IMR-90 (cell line): Measurements from ENCODE around the gene STT3A. TPM values are rescaled to one million over a fixed set of nuclear protein-coding genes. Genes with fewer than 3 reads are reported as not detected.

ENCODE experiments used
- ATAC-seq: fragments of 200-7000 bp; cut with Tn5 transposase; 2 replicates; pipeline ENCODE4 v1.9.1; 2020; ENCODE audit warnings: low read depth, mild to moderate bottlenecking, moderate library complexity
- BruUV-seq: library from RNA; stranded (reverse); fragments of 400-500 nt; replicated peaks from 2 replicates; lab custom pipeline; 2021; lab: Mats Ljungman, UMichigan
- CTCF ChIA-PET: fragments of 300-600 bp; formaldehyde crosslinking; extraction: SDS; loops from one replicate; lab custom pipeline; 2021; ENCODE audit warnings: antibody characterized with exemption; lab: Yijun Ruan, JAX
- POLR2A ChIA-PET: fragments of 300-600 bp; sonication (Branson Sonifier 250); formaldehyde crosslinking; loops from one replicate; lab custom pipeline; 2022; ENCODE audit warnings: antibody characterized with exemption; ENCODE audit not compliant: unreplicated experiment; lab: Charles Lee
- DNase-seq: peaks from one replicate; pipeline ENCODE4 v3.0.0; 2013
- H2AFZ ChIP-seq: replicated peaks from 2 replicates; pipeline ENCODE3; 2013; ENCODE audit warnings: low read length, mild to moderate bottlenecking; ENCODE audit not compliant: poor library complexity
- H2AK5ac ChIP-seq: 2 replicates; pipeline ENCODE4 v1.6.1; 2013; ENCODE audit warnings: low read depth, low read length, inconsistent platforms
- H2AK9ac ChIP-seq: replicated peaks from 2 replicates; pipeline ENCODE3; 2013; ENCODE audit warnings: mild to moderate bottlenecking, low read depth, low read length, moderate library complexity; ENCODE audit not compliant: poor library complexity
- H2BK120ac ChIP-seq: 2 replicates; pipeline ENCODE4 v1.6.1; 2013; ENCODE audit warnings: low read depth, low read length, inconsistent platforms
- H2BK15ac ChIP-seq: 3 replicates; pipeline ENCODE4 v1.6.1; 2013; ENCODE audit warnings: low read depth, low read length, inconsistent platforms
- H2BK20ac ChIP-seq: 2 replicates; pipeline ENCODE4 v1.6.1; 2013; ENCODE audit warnings: low read depth, mild to moderate bottlenecking, inconsistent platforms, low read length, moderate library complexity
- H2BK5ac ChIP-seq: 2 replicates; pipeline ENCODE4 v1.6.1; 2013; ENCODE audit warnings: mild to moderate bottlenecking, low read depth, low read length, inconsistent platforms; ENCODE audit not compliant: poor library complexity, severe bottlenecking
- H3K14ac ChIP-seq: replicated peaks from 2 replicates; pipeline ENCODE4 v1.6.1; 2013; ENCODE audit warnings: low read depth, low read length, inconsistent platforms
- H3K18ac ChIP-seq: 2 replicates; pipeline ENCODE4 v1.6.1; 2013; ENCODE audit warnings: low read depth, low read length, control low read depth
- H3K23ac ChIP-seq: 2 replicates; pipeline ENCODE4 v1.6.1; 2013; ENCODE audit warnings: low read depth, low read length, inconsistent platforms
- H3K27ac ChIP-seq: 2 replicates; pipeline ENCODE4 v1.5.1; 2013; ENCODE audit warnings: mild to moderate bottlenecking, control low read depth, low read length; ENCODE audit not compliant: insufficient read depth
- H3K27me3 ChIP-seq: 2 replicates; pipeline ENCODE4 v1.6.1; 2013; ENCODE audit warnings: low read length; ENCODE audit not compliant: control insufficient read depth, insufficient read depth
- H3K36me3 ChIP-seq: 2 replicates; pipeline ENCODE4 v1.6.1; 2013; ENCODE audit warnings: low read length, mixed read lengths; ENCODE audit not compliant: control insufficient read depth, insufficient read depth
- H3K4ac ChIP-seq: 2 replicates; pipeline ENCODE4 v1.6.1; 2013; ENCODE audit warnings: low read depth, low read length, inconsistent platforms
- H3K4me1 ChIP-seq: 2 replicates; pipeline ENCODE4 v1.6.1; 2013; ENCODE audit warnings: low read length, mixed read lengths; ENCODE audit not compliant: control insufficient read depth, insufficient read depth
- H3K4me2 ChIP-seq: 2 replicates; pipeline ENCODE4 v1.6.1; 2013; ENCODE audit warnings: low read depth, mild to moderate bottlenecking, control low read depth, low read length, moderate library complexity
- H3K4me3 ChIP-seq: 2 replicates; pipeline ENCODE4 v1.5.1; 2013; ENCODE audit warnings: low read depth, mild to moderate bottlenecking, control low read depth, low read length, moderate library complexity; ENCODE audit not compliant: insufficient read depth
- H3K56ac ChIP-seq: 2 replicates; pipeline ENCODE4 v1.6.1; 2013; ENCODE audit warnings: low read length, inconsistent platforms; ENCODE audit not compliant: insufficient read depth; ENCODE audit errors: extremely low read depth
- H3K79me1 ChIP-seq, 2 experiments: 2 replicates each; pipeline ENCODE4 v1.6.1; 2013; ENCODE audit warnings: low read length in 2 of 2, inconsistent platforms in 1 of 2, low read depth in 1 of 2
- H3K9ac ChIP-seq: 2 replicates; pipeline ENCODE4 v1.6.1; 2013; ENCODE audit warnings: low read depth, low read length, control low read depth
- H3K9me1 ChIP-seq: 2 replicates; pipeline ENCODE4 v1.6.1; 2013; ENCODE audit warnings: low read length, inconsistent platforms; ENCODE audit not compliant: insufficient read depth
- H3K9me3 ChIP-seq: 2 replicates; pipeline ENCODE4 v1.6.1; 2013; ENCODE audit warnings: low read length; ENCODE audit not compliant: control insufficient read depth, insufficient read depth
- H4K20me1 ChIP-seq: 2 replicates; pipeline ENCODE4 v1.6.1; 2013; ENCODE audit warnings: low read length, inconsistent platforms; ENCODE audit not compliant: insufficient read depth
- H4K5ac ChIP-seq: 2 replicates; pipeline ENCODE4 v1.6.1; 2013; ENCODE audit warnings: mild to moderate bottlenecking, low read depth, low read length, control low read depth
- H4K8ac ChIP-seq, 2 experiments: 2 replicates each; pipeline ENCODE4 v1.6.1; 2013; ENCODE audit warnings: low read depth in 2 of 2, low read length in 2 of 2, control low read depth in 1 of 2, inconsistent platforms in 1 of 2
- H4K91ac ChIP-seq: 2 replicates; pipeline ENCODE4 v1.6.1; 2013; ENCODE audit warnings: low read depth, low read length, inconsistent platforms; ENCODE audit not compliant: insufficient read depth
- BHLHE40 ChIP-seq: fragments of 150-350 bp; IDR thresholded peaks from 2 replicates; pipeline ENCODE4 v1.6.1; 2016; ENCODE audit warnings: mild to moderate bottlenecking, low read depth, low read length
- MXI1 ChIP-seq: IDR thresholded peaks from 2 replicates; pipeline ENCODE4 v1.6.1; 2012; ENCODE audit warnings: low read depth, mild to moderate bottlenecking, low read length, moderate library complexity, borderline replicate concordance
- NFE2L2 ChIP-seq: fragments of 150-350 bp; IDR thresholded peaks from 2 replicates; pipeline ENCODE4 v1.6.1; 2016; ENCODE audit warnings: low read depth, mild to moderate bottlenecking, low read length
- WGBS, 2 experiments: methylation state at CpG; one replicate each; pipeline versions ENCODE4 v1.1.5 to v1.1.7; 2013; ENCODE audit warnings: missing lambda C conversion rate in 2 of 2; ENCODE audit not compliant: insufficient read length in 1 of 2; ENCODE audit errors: extremely low coverage in 2 of 2; 5-methylcytosine and 5-hydroxymethylcytosine counted together
- dilution Hi-C: fragments of 300-500 bp; cut with HindIII; formaldehyde crosslinking; loops from one replicate; pipeline ENCODE4 v1.14.3; 2018; ENCODE audit warnings: low sequenced_read_pairs; ENCODE audit not compliant: unreplicated experiment
- in situ Hi-C: fragments of 300-500 bp; cut with MboI; formaldehyde crosslinking; loops from 3 replicates; pipeline ENCODE4 v1.14.3; 2019; ENCODE audit warnings: low sequenced_read_pairs, inconsistent platforms, mixed read lengths
- intact Hi-C: fragments of 100-400 bp; cut with micrococcal nuclease; formaldehyde crosslinking; loops from 2 replicates; pipeline ENCODE4 v1.10.0; 2022
- polyA plus RNA-seq, 3 experiments: library from polyadenylated mRNA; depleted of rRNA; stranded (reverse); fragments of >200 nt; gene quantifications; 2 replicates each; pipeline ENCODE4 v1.2.3, GENCODE V29; 2012; ENCODE audit warnings: low replicate concordance in 1 of 3
- total RNA-seq: library from RNA; depleted of rRNA; stranded (reverse); fragments of >200 nt; gene quantifications from 2 replicates; pipeline ENCODE4 v1.2.3, GENCODE V29; 2012

STT3A gene
- total and polyA plus RNA-seq, 2 of the 4 experiments (the other 2 are of a cell fraction) = 180 to 387 TPM

GRCh38 chr11:125662689-125663088, 70.0 kb downstream of the STT3A start:
- POLR2A ChIA-PET = no interaction called here
- intact Hi-C loops = no loop called here
- H3K9ac ChIP-seq = no peak overlapping the region
- no peak overlapping the region for H2BK20ac ChIP-seq
- no peak for DNase-seq
- no peak overlapping the region for H3K56ac ChIP-seq
- no peak for ATAC-seq
- no peak overlapping the region for H2BK5ac ChIP-seq
- no peak overlapping the region for H3K14ac ChIP-seq
- no peak overlapping the region for H3K4me3 ChIP-seq
- no peak overlapping the region for H2AK5ac ChIP-seq
- WGBS, 2 experiments = no CpG with 5 or more reads among the region's 2 CpGs
- no peak overlapping the region for H2AFZ ChIP-seq
- H3K18ac ChIP-seq = no peak overlapping the region
- dilution Hi-C loops = no loop called here
- no peak overlapping the region for H4K91ac ChIP-seq
- H4K8ac ChIP-seq = no peak overlapping the region
- H3K36me3 ChIP-seq = peaks cover 3% of the 10 kb centered on the region; the same call in 1 of the 2 replicates
- TF ChIP-seq MXI1 = no peak
- TF ChIP-seq BHLHE40 = no peak
- TF ChIP-seq NFE2L2 = no peak
- no peaks in the 10 kb centered on the region for H3K9me1 ChIP-seq
- H3K23ac ChIP-seq = no peak overlapping the region
- H2BK15ac ChIP-seq = no peak overlapping the region
- no peak overlapping the region for H3K4me2 ChIP-seq
- H3K27ac ChIP-seq = no peak overlapping the region
- no peak overlapping the region for H2AK9ac ChIP-seq
- H3K4me1 ChIP-seq = no peaks in the 10 kb centered on the region
- H3K4ac ChIP-seq = no peak overlapping the region
- no peaks in the 10 kb centered on the region for H3K27me3 ChIP-seq
- CTCF ChIA-PET = interaction anchor here (0.7 kb wide), 1 partner anchor 17 kb away, joined by 3 read pairs; no protein-coding TSS in a partner anchor
- no peaks in the 10 kb centered on the region for H4K20me1 ChIP-seq
- peaks cover 3% of the 10 kb centered on the region in 2 experiments; a peak in 3 of 4 replicates for H3K79me1 ChIP-seq
- no peak overlapping the region for H2BK120ac ChIP-seq
- no peak overlapping the region for H4K5ac ChIP-seq
- no peaks in the 10 kb centered on the region for H3K9me3 ChIP-seq
- BruUV-seq = no TSS peak
- in situ Hi-C loops = no loop called here
